GM21515 (cell line): ENCODE results near the gene SNX3.

ENCODE experiments used
- ATAC-seq: cut with Tn5 transposase; IDR thresholded peaks from one replicate; pipeline ENCODE4 v1.9.1; 2021; ENCODE audit not compliant: unreplicated experiment

The SNX3 gene

DNA sequence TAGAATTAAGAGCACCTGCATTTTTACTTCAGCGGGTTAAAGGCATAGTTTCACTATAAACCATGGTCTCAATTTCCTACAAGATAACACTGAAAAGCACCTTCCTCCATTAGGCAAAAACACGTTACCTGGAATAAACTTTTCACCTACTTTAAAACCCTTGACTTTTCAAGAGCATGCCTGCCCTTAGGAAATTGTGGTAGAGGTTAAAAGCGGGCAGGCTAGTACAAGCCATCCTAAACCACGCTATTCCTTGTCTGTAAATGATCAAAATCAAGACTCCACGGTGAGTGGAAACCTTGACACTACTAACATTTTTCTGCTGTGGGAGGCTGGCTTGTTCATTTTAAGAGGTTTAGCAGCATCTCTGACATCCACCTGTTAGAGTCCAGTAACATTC, 51.1 kb downstream of the SNX3 start:
- no peak for ATAC-seq

GRCh38 chr6:108207013-108207412, 53.8 kb downstream of the SNX3 start:
- no peak for ATAC-seq

DNA sequence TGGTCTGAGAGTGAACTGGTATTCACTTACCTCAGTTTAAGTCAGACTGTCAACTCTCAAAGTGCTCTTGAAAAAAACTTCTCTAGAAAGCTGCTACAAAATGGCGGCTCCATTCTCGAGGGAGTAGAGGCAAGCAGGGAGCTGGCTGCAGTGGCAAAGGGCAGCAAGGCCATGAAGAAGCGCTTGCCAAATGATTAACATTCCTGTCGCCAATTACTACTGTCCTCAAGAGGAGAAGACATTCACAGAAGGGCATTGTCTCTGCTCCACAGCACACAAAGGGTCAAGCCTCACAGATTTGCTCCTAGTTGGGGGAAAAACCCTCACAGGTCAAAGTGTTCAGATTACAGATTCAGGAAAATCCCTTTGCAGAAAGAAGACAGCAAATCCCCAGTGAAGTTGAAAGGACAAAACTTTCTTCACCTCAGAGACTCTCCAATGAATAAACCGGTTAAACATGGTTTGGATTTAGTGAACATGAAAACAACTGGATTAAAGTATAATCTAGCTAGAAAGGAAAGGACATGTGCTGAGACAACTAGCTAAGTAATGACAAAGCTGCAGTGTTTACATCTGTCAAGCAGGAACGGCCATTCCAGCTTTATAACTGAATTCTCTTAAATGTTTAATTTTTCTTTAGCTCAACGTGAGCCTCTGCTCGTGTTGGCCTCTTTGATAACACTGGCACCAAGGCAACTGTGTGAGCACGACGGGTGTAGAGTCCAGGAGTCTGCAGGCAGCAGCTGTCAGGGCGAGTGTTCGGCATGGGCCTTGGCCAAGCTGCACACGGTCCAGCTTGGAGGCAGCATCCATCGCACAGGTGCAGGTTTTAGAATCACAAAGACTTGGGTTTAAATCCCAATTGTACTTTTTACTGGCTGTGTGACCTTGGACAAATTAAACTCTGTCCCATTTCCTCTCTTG, 57.4 kb downstream of the SNX3 start:
- no peak for ATAC-seq

GRCh38 chr6:108200631-108201030, 60.2 kb downstream of the SNX3 start:
- ATAC-seq = no peak

DNA sequence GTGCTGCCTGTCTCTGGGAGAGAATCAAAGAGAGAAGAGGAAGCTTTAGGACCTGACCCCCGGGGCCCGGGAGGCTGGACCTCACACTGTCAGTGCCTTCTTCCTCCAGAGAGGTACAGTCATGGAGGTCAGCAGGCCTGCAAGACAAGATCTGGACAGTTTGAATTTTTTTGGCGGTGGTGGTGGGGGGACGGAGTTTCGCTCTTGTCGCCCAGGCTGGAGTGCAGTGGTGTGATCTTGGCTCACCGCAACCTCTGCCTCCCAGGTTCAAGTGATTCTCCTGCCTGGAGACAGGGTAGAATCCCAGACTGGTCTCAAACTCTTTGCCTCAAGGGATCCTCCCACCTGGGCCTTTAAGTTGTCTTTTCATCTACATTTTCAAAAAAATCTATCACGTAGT, 60.7 kb downstream of the SNX3 start:
- ATAC-seq = no peak

DNA sequence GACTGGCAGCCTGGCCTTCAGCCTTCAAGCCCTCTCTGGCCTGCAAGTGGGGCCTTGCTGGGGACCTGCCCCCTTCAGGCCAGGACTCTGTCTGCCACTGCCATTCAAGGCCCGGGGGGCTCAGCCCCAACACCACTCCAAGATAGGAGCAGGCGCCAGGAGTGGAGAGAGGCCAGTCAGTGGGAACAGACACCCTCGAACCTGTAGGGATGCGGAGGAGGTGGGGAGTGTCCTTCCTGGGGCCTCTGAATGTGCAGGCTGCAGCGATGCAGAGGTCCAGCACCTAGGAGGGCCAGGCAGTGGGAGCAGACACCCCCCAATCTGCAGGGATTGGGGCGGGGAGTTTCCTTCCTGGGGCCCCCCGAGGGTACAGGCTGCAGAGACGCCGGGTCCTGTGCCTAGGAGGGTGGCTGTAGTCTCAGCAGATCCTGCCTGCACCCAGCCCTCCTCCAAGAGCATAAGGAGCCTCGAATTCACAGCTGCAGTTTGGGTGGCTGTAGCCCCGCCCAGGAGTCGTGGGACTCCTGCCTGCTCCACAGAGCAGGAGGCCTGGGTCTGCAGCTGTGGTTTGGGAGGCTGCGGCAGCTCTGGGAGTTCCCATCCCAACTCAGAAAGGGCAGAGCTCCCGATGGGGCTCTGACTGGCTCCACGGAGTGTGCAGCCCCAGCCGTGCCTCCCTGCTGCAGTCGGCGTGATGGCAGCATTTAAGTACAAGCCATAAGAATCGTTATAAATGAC, 61.9 kb downstream of the SNX3 start:
- no peak for ATAC-seq

DNA sequence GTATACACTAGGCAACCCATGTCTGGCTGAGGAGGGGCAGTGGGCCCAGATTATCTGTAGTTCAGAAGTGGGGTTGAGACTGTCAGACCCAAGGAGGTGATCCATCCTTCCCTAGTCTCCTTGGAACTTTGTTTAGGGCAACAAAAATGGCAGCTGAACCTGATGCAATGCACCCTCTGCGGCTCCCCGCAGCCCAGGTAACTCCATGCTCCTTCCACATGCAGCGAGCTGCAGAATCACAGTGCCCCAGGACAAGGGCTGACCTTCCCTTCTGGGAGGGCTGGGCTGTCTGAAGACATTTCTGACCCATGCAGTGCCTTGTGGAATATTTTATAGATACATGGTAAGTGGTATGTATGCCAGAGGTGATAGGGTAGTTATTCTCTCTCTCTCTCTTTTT, 65.6 kb downstream of the SNX3 start:
- ATAC-seq = no peak

GRCh38 chr6:108194503-108194902, 66.3 kb downstream of the SNX3 start:
- no peak for ATAC-seq

- ATAC-seq = no peak
These were observed 67.0 kb downstream of the SNX3 start for GRCh38 chr6:108193835-108194234.

GRCh38 chr6:108193131-108193530, 67.7 kb downstream of the SNX3 start:
- no peak for ATAC-seq

GRCh38 chr6:108187519-108187918, 73.3 kb downstream of the SNX3 start:
- no peak for ATAC-seq

GRCh38 chr6:108186226-108186625, 74.6 kb downstream of the SNX3 start:
- ATAC-seq = no peak

DNA sequence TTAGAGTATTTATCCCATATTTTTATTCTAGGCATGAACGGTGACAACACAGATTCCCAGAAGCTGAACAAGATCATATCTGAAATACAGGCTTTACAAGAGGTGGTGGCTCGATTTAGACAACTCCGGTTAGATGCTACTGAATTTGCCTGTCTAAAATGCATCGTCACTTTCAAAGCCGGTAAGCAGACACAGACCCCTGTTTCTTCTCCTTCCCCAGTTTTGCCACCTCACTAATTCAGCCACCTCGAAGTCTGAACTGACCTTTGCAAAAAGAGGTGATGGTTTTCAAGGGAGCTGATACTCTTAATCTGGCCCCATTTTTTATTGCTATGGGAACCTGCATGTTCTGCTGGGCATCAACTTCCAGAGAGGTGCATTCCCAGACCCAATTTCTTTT, 80.1 kb downstream of the SNX3 start:
- no peak for ATAC-seq

- ATAC-seq = no peak
These were observed 80.6 kb downstream of the SNX3 start for GRCh38 chr6:108180266-108180665.

DNA sequence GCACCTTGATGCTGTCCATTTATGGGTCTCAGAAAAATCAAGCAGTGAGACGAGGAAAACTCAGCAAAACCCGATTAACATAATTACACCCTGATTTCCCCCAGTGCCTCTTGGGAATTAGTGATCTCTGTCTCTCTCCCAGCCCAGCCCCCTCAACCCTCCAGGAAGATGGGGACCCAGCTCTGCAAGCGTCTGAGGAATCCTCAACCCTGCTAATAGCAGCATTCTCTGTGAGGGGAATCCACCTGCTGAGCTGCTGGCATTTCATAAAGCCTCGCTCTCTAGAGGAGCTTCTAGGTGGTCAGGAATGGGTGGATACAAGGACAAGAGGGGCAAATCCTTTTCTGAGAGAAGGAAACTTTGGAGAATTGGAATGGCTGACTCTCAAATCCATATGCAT, 81.1 kb downstream of the SNX3 start:
- ATAC-seq = no peak

DNA sequence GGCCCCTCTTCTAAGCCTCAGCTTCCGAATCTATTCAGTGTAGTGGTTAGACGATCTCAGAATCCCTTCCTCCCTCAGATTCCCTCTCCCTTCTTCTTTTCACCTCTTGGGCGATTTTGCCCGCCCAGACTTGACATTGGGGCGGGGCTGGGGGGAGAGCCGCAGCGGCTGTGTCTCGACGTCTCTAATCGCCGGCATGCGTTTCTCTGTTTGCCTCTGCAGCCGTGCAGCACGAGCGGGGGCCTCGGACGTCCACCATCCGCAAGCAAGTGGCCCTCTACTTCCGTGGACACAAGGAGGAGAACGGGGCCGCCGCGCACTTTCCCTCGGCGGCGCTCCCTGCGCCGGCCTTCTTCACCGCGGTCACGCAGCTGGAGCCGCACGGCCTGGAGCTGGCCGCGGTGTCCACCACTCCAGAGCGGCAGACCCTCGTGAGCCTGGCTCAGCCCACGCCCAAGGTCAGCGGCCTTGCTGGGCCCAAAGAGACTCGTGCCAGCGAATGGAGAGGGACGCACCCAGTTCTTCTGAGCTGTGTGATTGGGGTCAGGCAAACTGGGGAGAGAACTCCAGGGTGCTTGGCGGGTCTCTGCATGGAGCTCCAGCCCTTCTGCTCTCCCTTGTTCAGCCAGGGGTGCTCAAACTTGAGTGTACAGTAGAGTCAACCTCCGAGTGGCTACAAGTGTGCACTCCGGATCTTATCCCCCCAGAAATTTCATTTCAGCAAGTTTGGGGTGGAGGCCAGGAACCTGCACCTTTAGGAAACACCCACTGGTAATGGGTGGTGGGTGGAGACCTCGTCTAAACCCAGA, 84.4 kb downstream of the SNX3 start:
- ATAC-seq = no peak

DNA sequence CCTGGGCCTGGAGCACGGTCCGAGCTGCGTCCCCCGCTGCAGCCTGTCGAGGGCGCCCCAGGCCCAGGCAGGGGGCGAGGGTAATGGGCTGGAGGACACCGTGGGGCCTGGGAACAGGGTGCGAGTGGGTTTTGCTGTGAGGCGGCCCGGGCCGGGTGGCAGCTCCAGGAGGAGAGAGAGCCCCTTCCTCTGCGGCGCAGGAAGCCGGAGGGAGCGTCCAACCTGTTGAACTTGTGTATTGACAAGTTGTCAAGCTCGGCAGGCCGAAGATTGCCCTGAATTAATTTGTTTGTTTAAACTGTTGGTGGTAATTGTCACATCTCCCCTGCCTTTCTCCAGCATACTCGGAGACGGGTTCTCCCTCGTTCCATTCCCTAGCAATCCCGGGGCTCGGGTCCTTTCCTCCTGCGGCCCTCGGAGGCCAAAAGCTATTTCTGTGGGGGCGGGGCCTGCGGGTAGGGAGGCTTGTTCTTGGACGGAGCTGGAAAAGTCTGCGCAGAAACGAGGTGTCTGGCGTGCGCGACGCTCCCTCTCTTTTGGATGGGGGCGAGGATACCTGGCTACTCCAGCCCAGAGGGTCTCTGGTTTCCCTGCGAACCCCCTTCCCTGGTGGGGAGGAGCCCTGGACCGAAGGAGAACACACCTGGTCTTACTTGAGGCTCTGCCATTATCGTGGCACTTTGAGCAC, 85.1 kb downstream of the SNX3 start:
- no peak for ATAC-seq

DNA sequence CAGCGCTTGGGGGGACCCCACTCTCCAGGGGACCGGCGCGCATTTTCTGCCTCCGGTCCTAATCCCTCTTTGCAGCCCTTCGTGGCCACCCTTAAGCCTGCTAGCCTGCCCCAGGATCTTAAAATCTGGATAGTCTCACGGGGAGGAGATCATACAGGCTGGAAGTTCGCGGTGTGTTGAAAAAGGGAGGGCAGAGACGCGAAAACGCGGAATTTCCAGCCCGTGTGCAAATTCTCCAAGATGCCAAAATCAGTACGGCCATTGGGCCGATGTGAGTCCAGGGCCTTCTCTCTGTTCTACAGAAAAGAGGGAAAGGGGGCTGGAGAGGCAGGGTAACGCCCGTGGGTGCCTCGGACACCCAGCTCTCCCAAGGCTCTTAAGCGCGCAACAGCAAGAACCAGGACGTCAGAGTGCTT, 85.7 kb downstream of the SNX3 start:
- ATAC-seq = no peak

DNA sequence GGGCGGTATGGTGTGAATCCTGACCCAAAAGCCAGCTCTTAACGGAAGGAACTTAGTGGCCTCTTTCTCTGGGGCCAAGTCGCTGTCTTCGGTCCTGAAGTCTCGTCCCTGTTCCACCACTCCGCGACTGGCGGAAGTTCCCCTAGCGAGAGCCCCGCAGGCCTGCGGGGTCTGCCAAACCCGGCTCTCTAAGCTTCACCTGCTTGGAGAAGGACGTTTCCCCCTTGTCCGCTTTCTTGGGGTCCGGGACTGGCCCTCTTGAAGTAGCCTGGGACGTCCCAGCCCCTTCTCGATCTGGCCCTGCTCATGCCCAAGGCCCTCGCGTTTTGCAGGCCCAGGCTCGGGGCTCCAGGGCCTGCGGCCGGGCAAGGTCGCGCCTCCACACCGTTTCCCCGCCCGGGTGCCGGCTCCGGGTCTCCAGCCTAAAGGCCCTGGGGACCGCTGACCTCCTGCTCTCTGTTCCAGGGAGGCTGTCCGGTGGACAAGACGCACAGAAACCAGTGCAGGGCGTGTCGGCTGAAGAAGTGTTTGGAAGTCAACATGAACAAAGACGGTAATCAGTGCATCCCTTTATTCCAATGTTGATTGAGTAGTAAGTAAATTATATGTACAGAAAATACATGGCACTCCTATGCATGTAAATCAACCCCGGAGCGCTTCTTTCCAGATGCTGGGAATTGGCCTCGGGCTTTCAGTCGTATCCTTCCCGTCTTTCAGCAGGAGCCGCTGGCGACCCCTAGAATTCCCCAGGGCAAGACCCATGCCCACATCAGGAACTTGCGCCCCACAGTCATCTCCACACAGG, 86.3 kb downstream of the SNX3 start:
- no peak for ATAC-seq

- no peak for ATAC-seq
These were observed 88.8 kb downstream of the SNX3 start for GRCh38 chr6:108171918-108172516.
